ENCODE measurements around the gene TAF11L12.

DNA sequence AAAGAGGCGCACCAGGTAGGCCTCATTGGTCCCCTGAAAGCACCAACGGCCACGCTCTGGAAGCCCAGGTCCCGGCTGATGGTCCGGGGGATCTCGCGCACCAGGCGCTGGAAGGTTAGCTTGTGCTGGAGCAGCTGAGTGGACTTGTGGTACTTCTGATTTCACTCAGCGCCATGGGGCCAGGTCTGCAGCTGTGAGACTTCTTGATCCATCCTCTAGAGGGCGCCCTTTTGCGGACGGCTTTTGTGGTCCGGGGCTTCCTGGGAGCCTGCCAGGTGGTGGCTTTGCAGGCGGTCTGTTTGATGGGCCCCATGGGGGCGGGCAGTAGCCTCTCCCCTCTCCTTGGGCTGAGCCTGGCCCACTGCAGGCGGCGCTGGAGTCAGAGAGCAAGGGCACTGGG is 10.4 kb downstream of the TAF11L12 start:
- TF ChIP-seq CTCF (IDR thresholded peaks at IDR 0.05; ENCODE audit: borderline replicate concordance, extremely low read depth, low read length, poor library complexity, severe bottlenecking) = no peak
- TF ChIP-seq EZH2 (IDR thresholded peaks at IDR 0.05; ENCODE audit: borderline replicate concordance, low read depth, low read length, severe bottlenecking) = no peak

All from DND-41 (cell line).